Skeletal muscle tissue (tissue), 4 donors: Measurements from ENCODE around the gene ZNF334. TPM values are rescaled to one million over a fixed set of nuclear protein-coding genes. Genes with fewer than 3 reads are reported as not detected.

ENCODE experiments used
- H3K27ac ChIP-seq: one replicate; pipeline ENCODE4 v1.7.0; 2013; ENCODE audit warnings: mild to moderate bottlenecking, low read depth, low read length, inconsistent platforms
- H3K27me3 ChIP-seq, 3 donors: one replicate each; pipeline ENCODE4 v1.7.0; 2013; ENCODE audit warnings: low read length in 3 of 3; ENCODE audit not compliant: control insufficient read depth in 3 of 3, insufficient read depth in 3 of 3
- H3K36me3 ChIP-seq, 3 donors: one replicate each; pipeline ENCODE4 v1.7.0; 2013; ENCODE audit warnings: low read length in 3 of 3; ENCODE audit not compliant: control insufficient read depth in 3 of 3, insufficient read depth in 3 of 3
- H3K4me1 ChIP-seq, 3 donors: one replicate each; pipeline ENCODE4 v1.7.0; 2013; ENCODE audit warnings: low read length in 3 of 3, mild to moderate bottlenecking in 3 of 3; ENCODE audit not compliant: control insufficient read depth in 3 of 3, insufficient read depth in 3 of 3
- H3K4me3 ChIP-seq, 3 donors: one replicate each; pipeline ENCODE4 v1.7.0; 2013; ENCODE audit warnings: low read length in 3 of 3
- H3K9ac ChIP-seq, 3 donors: one replicate each; pipeline ENCODE4 v1.7.0; 2013; ENCODE audit warnings: low read length in 3 of 3, mild to moderate bottlenecking in 3 of 3, moderate library complexity in 2 of 3, low read depth in 1 of 3
- H3K9me3 ChIP-seq, 3 donors: one replicate each; pipeline ENCODE4 v1.7.0; 2013; ENCODE audit warnings: low read length in 3 of 3; ENCODE audit not compliant: control insufficient read depth in 3 of 3
- total RNA-seq: library from RNA; depleted of rRNA; stranded (reverse); fragments of >200 nt; gene quantifications from one replicate; pipeline ENCODE4 v1.2.3, GENCODE V29; 2014
- donor health status: Osteomylitis.

ZNF334 gene
- total RNA-seq, 1 donor from 2014 or later = 3.7 TPM

DNA sequence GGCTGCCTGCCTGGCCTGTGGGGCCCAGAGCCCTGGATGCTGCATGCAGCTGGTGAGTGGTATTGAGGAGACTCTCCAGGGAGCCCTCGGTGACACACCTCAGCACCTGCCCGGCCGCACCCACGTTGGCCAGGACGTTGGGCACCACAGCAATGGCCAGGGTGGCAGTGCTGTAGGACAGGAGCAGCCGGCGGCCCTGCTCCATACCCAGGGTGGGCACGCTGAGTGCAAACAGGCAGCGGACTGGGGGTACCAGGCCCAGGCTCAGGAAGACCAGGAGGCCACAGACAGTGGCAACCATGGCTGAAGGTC, 32.4 kb upstream of the ZNF334 start:
- no peaks in the 10 kb centered on the region for H3K36me3 ChIP-seq
- no peak overlapping the region for H3K4me3 ChIP-seq
- no peaks in the 10 kb centered on the region for H3K9me3 ChIP-seq
- H3K4me1 ChIP-seq = no peaks in the 10 kb centered on the region
- H3K27ac ChIP-seq = no peak overlapping the region
- H3K9ac ChIP-seq = no peak overlapping the region
- H3K27me3 ChIP-seq = peaks cover 22 to 41% (median 30%) of the 10 kb centered on the region in 3 donors

- Histone ChIP-seq H3K4me3 (no peak overlapping the region), H3K9ac (no peak overlapping the region), H3K27ac (no peak overlapping the region), H3K9me3 (no peaks in the 10 kb centered on the region), H3K36me3 (no peaks in the 10 kb centered on the region), H3K27me3 (peaks cover 26 to 41% (median 30%) of the 10 kb centered on the region in 3 donors), H3K4me1 (no peaks in the 10 kb centered on the region)
Measured at GRCh38 chr20:46545077-46545826, 31.9 kb upstream of the ZNF334 start.

- H3K9me3 ChIP-seq = no peaks in the 10 kb centered on the region
- no peak overlapping the region for H3K9ac ChIP-seq
- H3K27ac ChIP-seq = no peak overlapping the region
- no peak overlapping the region for H3K4me3 ChIP-seq
- H3K27me3 ChIP-seq = peaks cover 29 to 42% (median 31%) of the 10 kb centered on the region in 3 donors
- H3K4me1 ChIP-seq = no peaks in the 10 kb centered on the region
- no peaks in the 10 kb centered on the region for H3K36me3 ChIP-seq
Measured at GRCh38 chr20:46544576-46544975, 31.2 kb upstream of the ZNF334 start.

- peaks cover 33 to 46% (median 35%) of the 10 kb centered on the region in 3 donors for H3K27me3 ChIP-seq
- H3K4me3 ChIP-seq = no peak overlapping the region
- no peaks in the 10 kb centered on the region for H3K36me3 ChIP-seq
- H3K9ac ChIP-seq = no peak overlapping the region
- no peak overlapping the region for H3K27ac ChIP-seq
- no peaks in the 10 kb centered on the region for H3K9me3 ChIP-seq
- no peaks in the 10 kb centered on the region for H3K4me1 ChIP-seq
Measured at GRCh38 chr20:46543959-46544358, 30.6 kb upstream of the ZNF334 start.

DNA sequence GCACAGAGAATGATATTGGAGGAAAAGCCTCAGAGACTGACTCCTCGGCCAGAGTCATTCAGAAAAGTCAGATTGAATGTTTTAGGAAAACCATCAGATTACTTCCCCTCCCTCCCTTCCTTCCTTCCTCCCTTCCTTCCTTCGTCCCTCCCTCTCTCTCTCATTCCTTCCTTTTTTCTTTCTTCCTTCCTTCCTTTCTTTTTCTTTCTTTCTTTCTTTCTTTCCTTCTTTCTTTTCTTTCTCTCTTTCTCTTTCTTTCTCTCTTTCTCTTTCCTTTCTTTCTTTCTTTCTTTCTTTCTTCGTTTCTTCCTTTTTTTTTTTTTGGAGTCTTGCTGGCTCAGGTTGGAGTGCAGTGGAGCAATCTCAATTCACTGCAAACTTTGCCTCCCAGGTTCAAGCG, 29.7 kb upstream of the ZNF334 start:
- Histone ChIP-seq H3K27ac (no peak overlapping the region), H3K27me3 (peaks cover 34 to 42% (median 37%) of the 10 kb centered on the region in 3 donors), H3K36me3 (no peaks in the 10 kb centered on the region), H3K4me3 (no peak overlapping the region), H3K4me1 (no peaks in the 10 kb centered on the region), H3K9ac (no peak overlapping the region), H3K9me3 (no peaks in the 10 kb centered on the region)

GRCh38 chr20:46541229-46541935, 28.0 kb upstream of the ZNF334 start:
- no peak overlapping the region for H3K27ac ChIP-seq
- peaks cover 35 to 41% (median 36%) of the 10 kb centered on the region in 3 donors for H3K27me3 ChIP-seq
- no peak overlapping the region for H3K9ac ChIP-seq

GRCh38 chr20:46539113-46539512, 25.8 kb upstream of the ZNF334 start:
- H3K9ac ChIP-seq = no peak overlapping the region
- no peak overlapping the region for H3K27ac ChIP-seq
- H3K9me3 ChIP-seq = no peaks in the 10 kb centered on the region
- no peaks in the 10 kb centered on the region for H3K36me3 ChIP-seq
- H3K4me3 ChIP-seq = no peak overlapping the region
- peaks cover 28 to 36% (median 32%) of the 10 kb centered on the region in 3 donors for H3K27me3 ChIP-seq
- no peaks in the 10 kb centered on the region for H3K4me1 ChIP-seq

More at GRCh38 chr20:46541229-46541935, 28.0 kb upstream of the ZNF334 start:
- H3K36me3 ChIP-seq = no peaks in the 10 kb centered on the region
- H3K9me3 ChIP-seq = no peaks in the 10 kb centered on the region
- H3K4me3 ChIP-seq = no peak overlapping the region
- H3K4me1 ChIP-seq = no peaks in the 10 kb centered on the region

- Histone ChIP-seq H3K4me1 (no peaks in the 10 kb centered on the region), H3K27me3 (peaks cover 6 to 13% (median 9%) of the 10 kb centered on the region in 3 donors), H3K4me3 (no peak overlapping the region)
Measured at GRCh38 chr20:46530640-46531039, 17.3 kb upstream of the ZNF334 start.

GRCh38 chr20:46523696-46524328, 10.5 kb upstream of the ZNF334 start:
- H3K27ac ChIP-seq = no peak overlapping the region
- H3K27me3 ChIP-seq = peaks cover 0 to 5% (median 3%) of the 10 kb centered on the region in 3 donors
- no peak overlapping the region for H3K9ac ChIP-seq
- no peaks in the 10 kb centered on the region for H3K9me3 ChIP-seq
- no peak overlapping the region for H3K4me3 ChIP-seq
- H3K36me3 ChIP-seq = no peaks in the 10 kb centered on the region
- H3K4me1 ChIP-seq = no peaks in the 10 kb centered on the region

More at GRCh38 chr20:46530640-46531039, 17.3 kb upstream of the ZNF334 start:
- H3K36me3 ChIP-seq = no peaks in the 10 kb centered on the region
- H3K9me3 ChIP-seq = no peaks in the 10 kb centered on the region
- H3K9ac ChIP-seq = no peak overlapping the region
- H3K27ac ChIP-seq = no peak overlapping the region

GRCh38 chr20:46523108-46523507, 9.7 kb upstream of the ZNF334 start:
- no peak overlapping the region for H3K4me3 ChIP-seq
- H3K4me1 ChIP-seq = no peaks in the 10 kb centered on the region
- no peaks in the 10 kb centered on the region for H3K36me3 ChIP-seq
- no peak overlapping the region for H3K27ac ChIP-seq
- H3K9ac ChIP-seq = no peak overlapping the region
- H3K9me3 ChIP-seq = no peaks in the 10 kb centered on the region
- peaks cover 0 to 3% (median 3%) of the 10 kb centered on the region in 3 donors for H3K27me3 ChIP-seq
